T-helper 2 cell treated with Interferon-gamma antibody and Interleukin-4, amounts not matched to agents 100 ng/mL and 5 ng/mL, for 36 hours (primary cell): ENCODE data around the gene ADAP1. TPM values are rescaled to one million over a fixed set of nuclear protein-coding genes. Genes with fewer than 3 reads are reported as not detected.

ENCODE experiments used
- intact Hi-C: fragments of 100-400 bp; cut with micrococcal nuclease; formaldehyde crosslinking; loops from one replicate; pipeline ENCODE4 v1.15.1; 2023
- total RNA-seq: library from RNA; stranded (reverse); gene quantifications from 2 replicates; pipeline ENCODE4 v1.2.3, GENCODE V29; 2022

Gene ADAP1
- total RNA-seq, 1 donor from 2014 or later, result 25.0 TPM

DNA sequence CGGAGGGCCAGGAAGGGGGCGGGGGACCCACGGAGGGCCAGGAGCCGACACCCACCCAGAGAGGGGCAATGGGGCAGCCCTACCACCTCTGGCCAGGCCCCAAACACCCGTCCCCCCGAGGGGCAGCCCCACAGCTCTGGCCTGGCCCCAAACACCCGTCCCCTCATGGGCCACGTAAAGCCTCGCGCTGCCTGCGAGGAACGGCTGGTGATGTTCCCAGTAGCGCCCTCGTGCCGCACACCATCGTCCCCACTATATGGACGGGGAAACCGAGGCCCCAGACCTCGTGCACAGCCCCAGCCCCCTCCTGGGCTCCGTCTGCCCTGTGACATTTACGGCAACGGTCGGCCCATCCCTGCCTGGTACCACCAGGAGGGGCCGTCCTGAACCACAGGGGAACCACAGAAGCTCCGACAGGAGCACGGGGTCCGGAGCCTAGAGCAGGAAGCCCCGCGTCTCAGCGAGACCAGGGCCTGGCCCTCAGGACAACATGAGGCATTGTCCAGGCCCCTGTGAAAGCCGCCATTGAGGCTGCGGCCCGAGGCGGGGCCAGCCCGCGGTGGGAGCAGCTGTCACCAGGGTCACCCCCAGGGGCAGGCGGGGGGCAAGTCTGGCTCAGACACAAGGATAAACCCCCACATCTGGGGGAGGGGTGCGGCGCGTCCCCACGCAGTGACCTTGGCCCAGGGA lies 42.5 kb downstream of the ADAP1 start:
- intact Hi-C loops, result no loop called here

DNA sequence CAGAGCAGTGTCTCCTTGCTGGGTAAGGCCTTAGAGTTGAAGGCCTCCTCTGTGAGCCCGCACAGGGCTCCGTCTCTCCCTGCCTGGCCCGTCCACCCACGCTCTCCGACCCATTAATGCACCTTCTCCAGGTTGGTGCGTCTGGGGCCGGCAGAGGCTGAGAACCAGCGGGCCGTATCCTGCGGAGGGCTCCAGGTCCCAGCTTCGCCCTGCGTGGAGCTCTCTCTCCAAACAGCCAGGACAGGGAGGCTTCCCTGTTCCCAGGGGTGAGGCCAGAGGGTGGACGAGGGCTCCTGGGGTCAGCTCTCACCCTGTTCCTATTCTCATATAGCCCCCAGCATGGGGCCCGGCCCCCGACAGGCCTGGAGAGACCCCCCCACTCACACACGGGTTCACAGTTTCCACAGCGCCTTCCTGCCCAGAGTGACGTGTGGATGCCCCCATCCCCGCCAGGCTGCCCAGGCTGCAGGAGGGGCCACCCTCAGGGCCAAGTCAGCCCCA lies 43.5 kb downstream of the ADAP1 start:
- intact Hi-C loops, result no loop called here

DNA sequence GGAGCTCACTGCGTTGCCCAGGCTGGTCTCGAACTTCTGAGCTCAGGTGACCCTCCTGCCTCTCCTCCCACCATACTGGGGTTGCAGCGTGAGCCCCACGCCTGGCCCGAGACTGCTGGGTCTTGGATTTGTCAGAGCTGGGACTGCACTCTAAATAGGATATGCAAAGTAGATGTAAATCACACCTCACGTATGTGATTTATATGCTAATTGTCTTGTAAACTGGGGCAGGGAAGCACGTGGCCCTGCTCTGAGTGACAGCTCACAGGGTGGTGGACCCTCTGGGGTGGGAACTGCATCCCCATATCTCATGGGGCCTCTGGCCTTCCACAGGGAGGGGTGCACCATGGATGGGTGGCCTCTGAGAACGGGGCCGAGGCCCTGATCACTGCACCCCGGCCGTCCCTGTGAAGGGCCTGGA lies 44.0 kb downstream of the ADAP1 start:
- intact Hi-C loops, result no loop called here

DNA sequence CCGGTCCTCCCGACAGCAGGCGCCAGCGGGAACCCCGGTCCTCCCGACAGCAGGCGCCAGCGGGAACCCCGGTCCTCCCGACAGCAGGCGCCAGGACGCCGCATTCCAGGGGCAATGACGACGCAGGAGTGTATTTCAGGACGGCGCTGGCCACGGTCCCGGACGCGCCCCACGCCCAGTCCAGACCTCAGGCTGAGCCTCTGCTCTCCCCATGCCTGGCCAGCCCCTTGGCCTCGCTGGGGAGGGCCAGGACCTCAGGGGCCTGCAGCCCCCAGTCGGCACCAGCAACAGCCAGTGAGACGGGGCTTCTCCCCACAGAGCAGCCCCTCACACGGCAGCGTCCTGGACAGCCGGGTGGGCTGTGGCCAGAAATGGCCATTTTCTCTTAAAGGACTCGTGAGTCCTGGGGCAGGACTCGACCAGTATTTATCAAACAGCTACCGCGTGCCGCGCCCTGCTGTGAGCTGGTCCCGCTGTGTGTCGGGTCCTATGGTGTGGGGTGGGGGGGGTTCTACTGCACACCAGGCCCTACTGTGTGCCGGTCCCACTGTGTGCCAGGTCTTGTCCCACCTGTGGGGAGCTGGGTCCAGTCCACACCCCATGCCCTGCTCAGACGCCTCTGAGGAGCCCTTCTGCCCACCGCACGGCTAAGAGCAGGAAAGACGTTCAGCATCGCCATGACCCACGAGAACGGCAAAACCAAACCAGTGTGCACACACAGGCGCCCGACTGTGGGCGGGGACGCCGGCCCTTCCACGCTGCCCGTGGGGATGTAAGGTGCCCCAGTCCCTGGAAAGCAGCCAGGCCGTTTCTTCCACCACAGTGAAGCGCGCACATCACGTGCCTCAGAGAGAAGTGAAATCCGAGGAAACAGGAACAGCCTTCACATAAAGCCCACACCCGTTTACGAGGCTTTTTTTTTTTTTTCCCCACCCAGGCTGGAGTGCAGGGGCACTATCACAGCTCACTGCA lies 44.8 kb downstream of the ADAP1 start:
- intact Hi-C loops, result loop anchor here (1.0 to 2.0 kb wide), 2 partner anchors 13 to 45 kb away; partner anchors contain the start of gene ADAP1

DNA sequence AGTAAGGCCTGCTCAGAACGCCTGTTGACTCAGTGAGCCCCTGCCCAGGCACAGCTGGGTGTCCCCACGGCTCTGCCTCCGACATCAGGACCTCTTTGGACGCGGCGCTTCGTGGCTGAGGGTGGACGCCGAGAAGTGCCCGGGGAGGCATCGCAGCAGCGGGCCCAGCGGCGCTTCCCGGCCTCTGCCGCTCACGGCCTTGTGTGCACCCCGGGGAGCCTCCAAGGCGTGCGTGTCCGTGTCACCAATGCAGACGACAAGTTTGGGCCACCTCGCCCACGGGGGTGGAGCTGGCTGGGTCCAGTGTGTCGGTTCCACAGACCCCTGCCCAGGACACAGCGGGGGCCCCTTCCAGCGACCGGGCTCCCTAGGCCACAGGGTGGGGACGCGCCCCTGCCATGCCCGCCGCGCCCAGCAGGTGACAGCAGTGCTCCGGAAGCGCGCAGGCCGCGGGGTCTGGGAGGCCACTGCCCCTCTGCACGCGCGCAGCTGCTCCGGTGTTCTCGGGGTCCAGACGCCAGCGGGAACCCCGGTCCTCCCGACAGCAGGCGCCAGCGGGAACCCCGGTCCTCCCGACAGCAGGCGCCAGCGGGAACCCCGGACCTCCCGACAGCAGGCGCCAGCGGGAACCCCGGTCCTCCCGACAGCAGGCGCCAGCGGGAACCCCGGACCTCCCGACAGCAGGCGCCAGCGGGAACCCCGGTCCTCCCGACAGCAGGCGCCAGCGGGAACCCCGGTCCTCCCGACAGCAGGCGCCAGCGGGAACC lies 45.7 kb downstream of the ADAP1 start:
- intact Hi-C loops, result loop anchor here (1.0 to 2.0 kb wide), 2 partner anchors 14 to 46 kb away; partner anchors contain the start of gene ADAP1

DNA sequence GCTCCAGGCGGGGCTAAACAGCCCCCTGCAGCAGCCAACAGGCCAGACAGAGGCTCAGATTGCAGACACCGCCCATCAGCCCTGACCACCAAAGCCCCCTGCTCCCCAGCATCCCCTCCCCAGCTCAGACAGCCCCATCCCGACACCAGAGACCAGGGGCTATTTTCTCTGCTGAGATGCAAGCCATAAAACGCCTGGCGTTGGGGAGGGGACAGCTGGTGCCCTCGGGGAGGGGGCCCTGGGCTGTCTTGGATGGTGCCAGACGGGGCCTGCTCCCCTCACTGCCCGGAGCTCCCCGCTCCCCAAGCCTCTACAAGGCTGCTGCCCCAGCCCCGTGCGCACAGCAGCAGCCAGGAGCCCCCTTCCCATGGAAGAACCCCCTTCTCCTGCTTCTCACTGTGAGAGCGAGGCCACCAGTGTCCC lies 46.3 kb downstream of the ADAP1 start:
- intact Hi-C loops, result loop anchor here (2.0 kb wide), 1 partner anchor 15 kb away; no protein-coding TSS in a partner anchor

DNA sequence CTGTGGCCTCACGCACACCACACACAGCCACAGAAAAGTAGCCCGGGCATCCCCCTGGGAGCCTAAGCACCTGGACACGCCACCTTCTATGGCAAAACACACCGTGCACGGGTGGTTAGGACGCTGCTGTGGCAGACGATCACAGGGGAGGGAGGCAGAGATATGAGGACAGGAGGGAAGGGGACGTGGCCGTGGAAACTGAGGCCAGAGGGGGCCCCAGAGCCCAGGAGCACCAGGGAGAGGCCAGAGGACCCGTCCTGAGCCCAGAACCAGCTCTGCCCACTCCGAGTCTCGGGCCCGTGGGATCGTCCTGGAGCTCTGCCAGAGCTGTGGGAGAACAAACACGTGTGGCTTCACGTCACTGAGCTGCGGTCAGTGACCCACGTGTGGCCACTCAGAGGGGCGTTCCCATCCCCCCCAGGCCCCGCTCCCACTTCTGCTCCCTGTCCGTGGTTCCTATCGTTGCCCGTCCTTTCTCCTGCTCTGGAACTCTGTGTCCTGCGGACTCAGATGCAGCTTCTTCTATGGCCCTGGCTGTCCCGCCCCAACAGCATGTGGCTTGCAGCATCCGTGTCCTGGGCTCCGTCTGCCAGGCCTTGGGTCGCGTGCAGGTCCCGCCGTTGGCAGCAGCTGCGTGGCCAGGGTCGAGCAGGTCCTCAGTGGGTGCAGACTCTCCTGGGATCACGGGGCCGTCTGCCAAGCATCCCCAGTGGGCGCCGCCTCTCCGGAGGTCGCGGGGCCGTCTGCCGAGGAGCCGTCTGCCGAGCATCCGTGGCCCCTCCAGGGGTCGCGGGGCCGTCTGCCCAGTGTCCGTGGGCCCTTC lies 47.1 kb downstream of the ADAP1 start:
- intact Hi-C loops, result no loop called here

DNA sequence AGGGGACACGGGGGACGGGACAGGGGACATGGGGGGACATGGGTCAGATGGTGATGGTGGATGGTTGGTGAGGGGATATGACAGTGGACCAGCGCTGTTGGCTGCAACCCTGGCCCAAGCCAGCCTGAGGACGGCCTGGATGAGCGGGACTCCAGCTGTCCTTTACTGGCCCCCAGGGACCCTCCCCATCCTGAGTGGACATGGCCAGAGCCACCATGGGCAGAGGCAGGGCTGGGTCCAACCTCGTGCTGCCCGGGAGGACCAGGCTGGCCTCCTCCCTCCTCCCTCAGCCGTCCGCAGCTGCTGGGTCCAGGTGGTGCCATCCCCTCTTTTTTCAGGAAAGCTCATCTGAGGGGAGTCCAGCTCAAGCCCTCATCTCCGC lies 47.7 kb downstream of the ADAP1 start:
- intact Hi-C loops, result no loop called here

DNA sequence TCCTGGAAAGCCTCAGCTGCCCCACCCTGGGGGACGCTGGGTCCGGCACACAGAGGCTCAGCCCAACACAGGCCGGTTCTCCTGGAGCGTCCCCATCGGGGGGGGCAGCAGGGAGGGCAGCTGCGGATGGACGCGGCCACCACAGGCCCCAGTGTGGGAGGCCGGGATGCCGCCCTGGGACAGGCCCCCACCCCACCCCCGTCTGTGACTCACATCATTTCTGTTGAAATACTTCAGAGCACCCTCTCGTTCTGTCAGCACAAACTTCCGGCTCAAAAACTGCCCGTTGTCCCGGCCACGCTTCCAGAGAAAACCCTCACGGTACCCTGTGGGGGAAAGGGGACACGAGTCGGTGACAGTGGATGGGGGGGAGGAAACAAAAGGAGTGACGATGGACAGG lies 49.6 kb downstream of the ADAP1 start:
- intact Hi-C loops, result no loop called here

DNA sequence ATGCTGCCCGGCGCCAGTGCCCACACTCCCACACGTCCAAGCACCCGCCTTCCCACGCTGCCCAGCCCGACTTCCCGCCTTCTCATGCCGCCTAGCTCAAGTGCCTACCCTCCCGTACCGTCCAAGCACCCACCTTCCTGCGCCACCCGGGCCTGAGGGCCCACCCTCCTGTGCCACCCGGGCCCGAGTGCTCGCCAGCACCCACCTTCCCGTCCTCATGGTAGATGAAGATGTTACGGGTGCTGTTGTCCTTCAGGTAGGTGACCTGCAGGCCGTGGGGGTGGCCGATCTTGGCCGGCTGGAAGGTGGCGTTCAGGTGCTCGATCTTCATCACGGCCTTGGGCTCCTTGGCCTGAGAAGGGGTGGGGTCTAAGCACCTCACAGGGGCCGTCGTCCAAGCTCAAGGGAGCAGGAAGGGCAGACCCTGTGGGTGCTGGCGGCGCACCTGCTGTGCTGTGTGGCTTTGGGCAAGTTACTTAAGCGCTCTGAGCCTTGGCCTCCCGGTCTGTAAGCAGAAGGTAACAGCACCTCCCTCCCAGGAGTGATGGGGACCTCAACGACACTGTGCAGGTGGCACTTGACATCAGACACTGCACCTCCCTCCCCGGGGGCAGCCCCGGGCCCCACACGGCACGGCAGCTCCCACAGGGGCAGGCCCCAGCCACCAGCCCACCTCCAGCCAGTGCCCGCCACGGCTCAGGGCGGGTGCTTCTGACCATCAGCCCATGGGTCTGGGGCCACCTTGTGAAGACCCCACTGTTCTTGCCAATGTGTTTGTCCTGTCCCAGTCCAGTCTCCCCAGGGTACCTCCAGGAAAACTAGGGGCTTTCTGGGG lies 50.3 kb downstream of the ADAP1 start:
- intact Hi-C loops, result no loop called here

DNA sequence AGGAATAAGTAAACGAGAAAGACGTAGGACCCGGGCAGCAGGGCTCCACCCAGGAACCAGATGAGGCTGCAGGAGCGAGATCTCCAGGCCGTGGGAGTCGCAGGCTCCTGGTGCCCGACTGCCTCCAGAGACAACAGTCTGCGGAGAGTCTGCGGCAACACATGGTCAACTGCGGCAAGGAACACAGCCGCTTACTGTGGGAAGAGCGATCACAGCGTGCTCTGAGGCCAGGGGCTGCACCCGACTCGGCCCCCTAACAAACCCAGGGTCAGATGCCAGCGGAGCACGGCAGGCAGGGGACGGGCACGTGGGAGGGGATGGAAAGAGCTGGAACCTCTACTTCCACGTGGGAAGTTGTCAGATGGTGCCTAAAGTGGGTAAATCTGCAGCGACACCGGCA lies 51.5 kb downstream of the ADAP1 start:
- intact Hi-C loops, result no loop called here

DNA sequence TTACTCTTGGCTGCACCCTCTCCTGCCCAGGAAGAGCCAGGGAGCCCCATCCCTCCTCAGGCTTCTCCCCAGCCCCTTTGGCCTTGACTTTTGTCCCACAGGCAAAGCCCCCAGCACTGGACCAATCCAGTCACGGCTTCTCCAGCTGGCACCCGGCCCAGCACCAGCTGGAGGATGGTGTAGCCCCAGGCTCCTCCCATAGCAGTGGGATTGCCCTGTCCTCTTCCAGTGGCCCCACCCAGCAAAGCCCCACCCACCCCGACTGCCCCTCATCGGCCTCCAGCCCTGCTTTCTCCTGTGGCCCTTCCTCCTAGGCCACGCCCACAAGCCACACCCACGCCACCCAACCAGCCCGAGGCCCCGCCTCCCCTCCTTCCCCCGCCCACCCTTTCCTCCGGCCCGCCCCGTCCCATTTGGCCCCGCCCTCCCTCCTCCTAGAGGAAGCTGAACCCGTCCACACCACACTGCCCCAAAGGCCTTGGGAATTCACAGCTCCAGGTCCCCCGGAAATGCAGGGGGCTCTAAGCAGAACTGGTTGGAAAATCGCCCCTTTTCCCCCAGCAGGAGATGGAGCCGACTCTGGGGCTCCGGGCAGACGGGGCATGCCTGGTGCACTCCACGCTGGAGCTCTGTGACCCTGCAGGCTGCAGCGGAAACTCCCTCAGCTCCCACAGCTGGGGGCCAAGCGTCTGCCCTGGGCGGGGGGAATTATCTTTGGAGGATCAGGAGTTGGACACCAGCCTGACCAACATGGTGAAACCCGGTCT lies 52.9 kb downstream of the ADAP1 start:
- intact Hi-C loops, result no loop called here

DNA sequence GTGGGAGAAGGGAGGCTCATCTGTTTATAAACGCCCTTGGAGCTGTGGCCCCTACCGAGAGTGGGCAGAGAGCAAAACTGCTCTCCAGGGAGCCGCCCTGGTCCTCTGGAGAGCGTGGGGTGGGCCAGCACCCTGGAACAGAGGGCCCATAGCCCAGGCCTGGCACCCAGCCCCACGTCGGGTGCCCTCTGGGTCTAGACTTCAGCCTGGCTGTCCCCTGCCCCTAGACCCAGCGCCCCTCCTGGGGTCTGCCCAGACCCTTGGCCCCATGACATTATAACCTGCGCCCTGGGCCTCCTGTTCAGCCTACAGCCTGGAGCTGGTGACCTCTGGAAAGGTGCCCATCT lies 53.5 kb downstream of the ADAP1 start:
- intact Hi-C loops, result no loop called here

DNA sequence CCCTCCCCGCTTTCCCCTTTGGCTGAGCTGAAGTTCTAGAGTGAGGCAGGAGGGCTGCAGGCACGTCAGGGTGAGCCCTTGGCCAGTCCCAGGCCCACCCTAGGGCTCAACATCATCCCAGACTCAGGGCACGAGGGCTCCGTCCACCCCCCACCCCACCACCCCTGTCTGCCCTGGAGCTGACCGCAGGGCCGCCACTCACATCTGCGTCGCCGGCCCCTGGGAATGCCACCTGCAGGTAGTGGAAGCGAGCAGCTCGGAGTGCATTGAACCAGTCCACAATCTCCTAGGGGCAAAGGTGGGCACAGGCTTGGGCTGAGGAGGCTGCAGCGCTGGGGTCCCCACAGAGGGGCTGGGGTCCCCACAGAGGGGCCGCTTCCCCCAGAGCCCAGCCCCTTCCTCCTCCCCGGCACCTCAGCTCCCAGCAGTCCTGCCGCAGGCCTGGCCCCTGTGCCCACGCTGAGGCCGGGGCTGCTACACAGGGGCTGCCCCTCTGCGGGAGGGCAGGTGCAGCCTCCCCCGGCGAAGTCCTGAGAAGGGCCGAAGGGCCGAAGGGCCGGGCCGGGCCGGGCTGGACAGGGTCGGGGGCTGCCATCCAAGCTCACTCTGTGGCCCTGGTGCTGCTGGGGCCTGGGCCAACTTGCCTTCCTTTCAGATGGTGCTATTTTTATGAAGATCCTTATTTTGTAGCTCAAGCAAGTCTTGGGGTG lies 54.0 kb downstream of the ADAP1 start:
- intact Hi-C loops, result no loop called here

DNA sequence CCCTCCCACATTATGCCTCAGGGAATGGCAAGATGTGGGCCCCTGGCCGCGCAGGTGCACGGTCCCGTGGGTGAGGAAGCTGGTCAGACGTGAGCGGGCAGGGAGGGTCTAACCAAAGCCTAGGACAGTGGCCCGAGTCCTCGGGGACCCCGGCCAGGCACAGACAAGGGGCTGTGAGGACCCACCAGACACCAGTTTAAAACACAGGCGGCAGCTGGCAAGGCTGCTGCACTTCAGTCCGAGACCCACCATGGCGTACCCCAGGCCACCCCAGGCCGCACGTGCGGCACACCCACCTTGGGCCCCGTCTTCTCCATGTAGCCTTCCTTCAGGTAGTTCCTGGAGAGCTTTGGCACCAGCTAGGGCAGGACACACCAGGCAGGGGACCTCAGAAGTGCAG lies 54.7 kb downstream of the ADAP1 start:
- intact Hi-C loops, result no loop called here

DNA sequence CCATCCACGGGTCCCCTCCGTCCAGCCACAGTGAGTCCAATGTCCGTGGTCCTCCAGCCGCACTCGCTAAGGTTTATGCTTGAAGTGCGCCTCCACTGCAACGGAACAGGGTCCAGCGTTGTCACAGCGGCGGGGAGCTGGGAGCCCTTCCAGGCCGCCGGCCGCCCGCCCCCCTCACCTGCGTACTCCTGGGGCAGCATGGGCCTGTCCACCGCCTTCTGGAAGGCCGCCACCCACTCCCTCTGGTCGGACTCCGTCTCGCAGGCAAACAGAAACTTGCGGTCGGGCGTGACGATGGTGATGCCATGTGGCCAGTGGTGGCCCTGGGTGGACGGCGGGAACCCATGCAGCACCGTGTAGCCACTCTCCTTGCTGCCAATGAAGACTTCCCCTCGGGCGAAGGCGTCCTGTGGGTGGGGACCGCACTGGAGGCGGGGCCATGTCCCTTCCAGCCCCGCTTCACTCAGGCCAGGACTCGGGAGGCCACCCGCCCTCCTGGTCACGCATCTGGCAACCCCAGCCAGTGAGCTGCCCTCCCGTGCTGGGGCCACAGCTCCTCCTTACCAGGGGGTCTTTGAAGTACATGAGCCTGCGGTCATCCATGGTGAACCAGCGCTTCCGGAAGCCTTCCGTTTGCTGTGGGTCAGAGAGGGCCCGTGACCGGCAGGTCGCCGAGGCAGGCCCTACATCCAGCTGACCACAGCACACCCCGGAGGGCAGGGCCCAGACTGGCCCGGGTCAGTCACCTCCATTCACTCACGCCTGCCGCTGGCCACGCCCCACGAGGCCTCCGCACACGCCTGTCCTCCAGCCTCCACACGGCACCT lies 55.4 kb downstream of the ADAP1 start:
- intact Hi-C loops, result no loop called here

DNA sequence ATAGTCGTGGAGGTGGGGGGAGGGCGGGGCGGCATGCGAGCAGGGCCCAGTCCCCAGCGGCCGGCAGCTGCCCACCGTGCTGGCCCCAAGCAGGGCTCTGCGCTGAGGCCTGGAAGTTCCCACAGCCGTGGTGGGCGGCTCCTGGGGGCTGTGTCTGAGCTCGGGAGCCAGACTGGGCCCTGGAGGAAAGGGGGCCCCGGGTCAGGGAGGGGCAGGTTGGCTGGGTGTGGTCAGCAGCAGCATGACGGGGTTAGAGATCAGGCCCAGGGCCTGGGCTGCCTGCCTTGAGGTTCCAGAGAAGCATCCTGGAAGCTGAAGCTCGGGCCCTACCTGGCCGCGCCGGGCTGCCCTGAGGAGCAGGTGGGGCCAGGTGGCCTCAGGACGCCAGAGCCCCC lies 56.0 kb downstream of the ADAP1 start:
- intact Hi-C loops, result no loop called here
